GM19099 (cell line): ENCODE data around the gene ADGRE1.

Experiments
- POLR2A ChIP-seq: IDR thresholded peaks from 3 replicates; pipeline ENCODE4 v1.6.1; 2011; ENCODE audit warnings: low read depth; ENCODE audit not compliant: insufficient read length; ENCODE audit errors: extremely low read depth

The ADGRE1 gene

GRCh38 chr19:6887316-6887715 lies at the start of gene ADGRE1:
Gene ADGRE1, plus strand, starts transcription at chr19:6887579. Its CDS starts 30 bp downstream, at chr19:6887609.
- no peak for TF ChIP-seq POLR2A

- TF ChIP-seq POLR2A, result no peak
These were observed 49.2 kb upstream of the ADGRE1 start for GRCh38 chr19:6838062-6838655.

- TF ChIP-seq POLR2A, result no peak
These were observed 44.3 kb upstream of the ADGRE1 start for GRCh38 chr19:6842871-6843607.

GRCh38 chr19:6847828-6848200 lies 39.6 kb upstream of the ADGRE1 start:
- no peak for TF ChIP-seq POLR2A

- no peak for TF ChIP-seq POLR2A
These were observed 38.4 kb upstream of the ADGRE1 start for GRCh38 chr19:6848986-6849385.

- no peak for TF ChIP-seq POLR2A
These were observed 37.5 kb upstream of the ADGRE1 start for GRCh38 chr19:6849876-6850275.

- TF ChIP-seq POLR2A, result no peak
These were observed 36.0 kb upstream of the ADGRE1 start for GRCh38 chr19:6851359-6851758.

- no peak for TF ChIP-seq POLR2A
These were observed 35.4 kb upstream of the ADGRE1 start for GRCh38 chr19:6852001-6852400.

- no peak for TF ChIP-seq POLR2A
These were observed 33.5 kb upstream of the ADGRE1 start for GRCh38 chr19:6853868-6854267.

- no peak for TF ChIP-seq POLR2A
These were observed 32.6 kb upstream of the ADGRE1 start for GRCh38 chr19:6854758-6855157.

GRCh38 chr19:6856749-6857372 lies 30.5 kb upstream of the ADGRE1 start:
- no peak for TF ChIP-seq POLR2A

GRCh38 chr19:6861683-6862286 lies 25.6 kb upstream of the ADGRE1 start:
- TF ChIP-seq POLR2A, result no peak

GRCh38 chr19:6862673-6863078 lies 24.7 kb upstream of the ADGRE1 start:
- TF ChIP-seq POLR2A, result peak; percentile 58

- no peak for TF ChIP-seq POLR2A
These were observed 22.9 kb upstream of the ADGRE1 start for GRCh38 chr19:6864325-6864940.

GRCh38 chr19:6865849-6866248 lies 21.5 kb upstream of the ADGRE1 start:
- TF ChIP-seq POLR2A, result no peak

GRCh38 chr19:6866741-6867151 lies 20.6 kb upstream of the ADGRE1 start:
- no peak for TF ChIP-seq POLR2A

GRCh38 chr19:6868351-6868750 lies 19.0 kb upstream of the ADGRE1 start:
- TF ChIP-seq POLR2A, result no peak
